ENCODE data around the gene KCNN1.
"Not testable (repeated sequence)": the region's sequence is repeated elsewhere in the genome, so short reads cannot be mapped to it uniquely, and the experiment has no call there.

Gene KCNN1

DNA sequence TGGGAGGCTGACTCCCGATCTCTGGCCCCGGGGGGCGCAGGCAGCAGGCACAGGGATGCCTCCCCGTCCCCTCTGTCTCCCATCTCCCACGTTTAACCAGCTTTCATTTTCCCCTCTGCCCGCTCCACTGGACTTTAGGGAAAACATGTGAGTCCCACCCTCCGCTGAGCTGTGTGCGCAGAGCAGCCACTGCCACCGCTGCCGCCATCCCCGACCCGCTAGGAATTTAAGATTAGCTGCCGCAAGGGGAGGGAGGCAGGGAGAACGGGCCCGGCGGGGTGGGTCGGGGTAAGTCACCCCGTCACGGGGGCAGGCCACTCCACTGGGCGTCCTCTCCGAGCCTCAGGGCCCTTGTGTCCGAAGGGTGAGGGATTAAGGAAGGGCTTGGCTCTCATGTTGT is 15.5 kb downstream of the KCNN1 start:
- Histone ChIP-seq H3K9ac (ENCODE audit: low read length in 5 of 5) (no peak overlapping the region), H3K4me1 (ENCODE audit: control insufficient read depth in 5 of 5, insufficient read depth in 5 of 5, low read length in 5 of 5) (peaks cover 0 to 3% (median 0%) of the 10 kb centered on the region in 5 donors), H3K27me3 (ENCODE audit: control insufficient read depth in 5 of 5, insufficient read depth in 4 of 5, low read length in 5 of 5) (peaks cover 3 to 19% (median 9%) of the 10 kb centered on the region in 5 donors), H3K9me3 (ENCODE audit: control insufficient read depth in 5 of 5, low read length in 5 of 5) (no peaks in the 10 kb centered on the region), H3K4me3 (ENCODE audit: low read depth in 1 of 5, low read length in 5 of 5) (no peak overlapping the region), H3K27ac (ENCODE audit: low read depth, low read length) (no peak overlapping the region), H3K36me3 (ENCODE audit: control insufficient read depth in 5 of 5, insufficient read depth in 5 of 5, low read length in 5 of 5) (no peaks in the 10 kb centered on the region)

DNA sequence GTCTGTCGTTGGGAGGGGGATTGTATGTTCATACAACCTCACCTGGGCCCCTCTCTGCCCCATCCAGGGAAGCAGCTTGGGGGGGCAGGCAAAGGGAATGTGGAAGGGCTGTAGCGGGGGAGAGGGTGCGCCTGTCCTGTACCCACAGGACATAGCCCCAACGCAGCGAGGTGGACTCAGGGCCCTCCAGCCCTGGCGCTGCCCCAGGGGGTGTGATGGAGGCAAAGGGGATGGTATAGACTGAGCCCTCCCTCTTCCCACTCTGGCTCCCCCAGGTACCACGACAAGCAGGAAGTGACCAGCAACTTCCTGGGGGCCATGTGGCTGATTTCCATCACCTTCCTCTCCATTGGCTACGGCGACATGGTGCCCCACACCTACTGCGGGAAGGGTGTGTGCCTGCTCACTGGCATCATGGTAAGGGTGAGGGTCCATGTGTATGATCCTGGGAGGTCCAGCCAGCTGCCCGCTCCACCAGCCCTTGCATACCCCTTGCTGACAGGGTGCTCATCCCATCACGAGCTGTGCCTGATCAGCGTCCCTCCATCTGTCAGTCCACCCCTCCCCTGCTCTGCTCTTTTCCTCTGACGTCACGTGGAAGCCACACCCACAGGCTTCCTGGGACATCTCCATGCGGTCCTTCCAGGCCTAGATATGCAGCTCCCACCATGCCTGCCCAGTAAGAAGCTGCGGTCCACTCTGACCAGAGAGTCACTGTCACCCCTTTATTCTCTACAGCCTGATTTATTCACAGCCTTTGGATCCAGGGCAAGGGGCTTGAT is 18.3 kb downstream of the KCNN1 start:
- H3K4me1 ChIP-seq (ENCODE audit: control insufficient read depth in 5 of 5, insufficient read depth in 5 of 5, low read length in 5 of 5), result peaks cover 0 to 2% (median 0%) of the 10 kb centered on the region in 5 donors
- no peaks in the 10 kb centered on the region for H3K36me3 ChIP-seq (ENCODE audit: control insufficient read depth in 5 of 5, insufficient read depth in 5 of 5, low read length in 5 of 5)
- no peak overlapping the region for H3K4me3 ChIP-seq (ENCODE audit: low read depth in 1 of 5, low read length in 5 of 5)
- H3K27me3 ChIP-seq (ENCODE audit: control insufficient read depth in 5 of 5, insufficient read depth in 4 of 5, low read length in 5 of 5), result peaks cover 3 to 19% (median 10%) of the 10 kb centered on the region in 5 donors
- H3K9ac ChIP-seq (ENCODE audit: low read length in 5 of 5), result no peak overlapping the region
- H3K27ac ChIP-seq (ENCODE audit: low read depth, low read length), result no peak overlapping the region
- H3K9me3 ChIP-seq (ENCODE audit: control insufficient read depth in 5 of 5, low read length in 5 of 5), result no peaks in the 10 kb centered on the region

GRCh38 chr19:17986569-17986968 is 19.7 kb downstream of the KCNN1 start:
- not testable (repeated sequence) for H3K9ac ChIP-seq (ENCODE audit: low read length in 5 of 5); H3K27ac ChIP-seq (ENCODE audit: low read depth, low read length); H3K4me1 ChIP-seq (ENCODE audit: control insufficient read depth in 5 of 5, insufficient read depth in 5 of 5, low read length in 5 of 5); H3K36me3 ChIP-seq (ENCODE audit: control insufficient read depth in 5 of 5, insufficient read depth in 5 of 5, low read length in 5 of 5); H3K9me3 ChIP-seq (ENCODE audit: control insufficient read depth in 5 of 5, low read length in 5 of 5); H3K4me3 ChIP-seq (ENCODE audit: low read depth in 1 of 5, low read length in 5 of 5)
- H3K27me3 ChIP-seq (ENCODE audit: control insufficient read depth in 5 of 5, insufficient read depth in 4 of 5, low read length in 5 of 5), result peaks cover 3 to 17% (median 10%) of the 10 kb centered on the region in 5 donors

- Histone ChIP-seq H3K4me3 (ENCODE audit: low read depth in 1 of 5, low read length in 5 of 5) (no peak overlapping the region), H3K27ac (ENCODE audit: low read depth, low read length) (no peak overlapping the region)
Measured at GRCh38 chr19:17988161-17988560, 21.3 kb downstream of the KCNN1 start.

DNA sequence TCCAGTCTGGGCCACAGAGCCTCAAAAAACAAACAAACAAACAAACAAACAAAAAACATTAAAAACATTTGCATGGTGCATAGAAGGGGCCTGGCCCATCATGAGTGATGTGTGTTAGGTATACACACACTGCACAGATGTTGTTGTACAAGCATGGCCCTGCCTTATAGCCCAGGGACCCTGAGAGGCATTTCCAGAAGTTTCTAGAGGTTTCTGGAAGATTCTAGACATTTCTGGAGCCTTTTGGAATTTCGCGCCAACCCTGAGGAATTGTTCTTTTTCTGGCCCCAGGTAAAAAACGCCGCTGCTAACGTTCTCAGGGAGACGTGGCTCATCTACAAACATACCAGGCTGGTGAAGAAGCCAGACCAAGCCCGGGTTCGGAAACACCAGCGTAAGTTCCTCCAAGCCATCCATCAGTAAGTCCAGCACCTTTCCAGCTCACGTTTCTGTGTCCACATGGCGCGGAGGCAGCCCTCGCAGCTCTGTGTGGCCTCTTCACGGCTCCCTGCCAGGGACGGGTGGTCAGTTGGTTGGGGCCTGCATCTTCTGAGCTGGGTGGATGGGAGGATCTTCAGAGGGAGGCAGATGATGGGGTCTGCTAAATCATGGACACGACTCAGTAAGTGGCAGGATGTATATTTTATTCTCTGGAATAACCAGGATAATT is 22.7 kb downstream of the KCNN1 start:
- peaks cover 0 to 12% (median 7%) of the 10 kb centered on the region in 5 donors for H3K27me3 ChIP-seq (ENCODE audit: control insufficient read depth in 5 of 5, insufficient read depth in 4 of 5, low read length in 5 of 5)
- H3K4me3 ChIP-seq (ENCODE audit: low read depth in 1 of 5, low read length in 5 of 5), result no peak overlapping the region
- no peaks in the 10 kb centered on the region for H3K9me3 ChIP-seq (ENCODE audit: control insufficient read depth in 5 of 5, low read length in 5 of 5)
- H3K9ac ChIP-seq (ENCODE audit: low read length in 5 of 5), result no peak overlapping the region
- no peak overlapping the region for H3K27ac ChIP-seq (ENCODE audit: low read depth, low read length)
- no peaks in the 10 kb centered on the region for H3K36me3 ChIP-seq (ENCODE audit: control insufficient read depth in 5 of 5, insufficient read depth in 5 of 5, low read length in 5 of 5)
- H3K4me1 ChIP-seq (ENCODE audit: control insufficient read depth in 5 of 5, insufficient read depth in 5 of 5, low read length in 5 of 5), result no peaks in the 10 kb centered on the region

More at GRCh38 chr19:17988161-17988560, 21.3 kb downstream of the KCNN1 start:
- H3K36me3 ChIP-seq (ENCODE audit: control insufficient read depth in 5 of 5, insufficient read depth in 5 of 5, low read length in 5 of 5), result no peaks in the 10 kb centered on the region
- H3K9ac ChIP-seq (ENCODE audit: low read length in 5 of 5), result no peak overlapping the region
- peaks cover 3 to 15% (median 7%) of the 10 kb centered on the region in 5 donors for H3K27me3 ChIP-seq (ENCODE audit: control insufficient read depth in 5 of 5, insufficient read depth in 4 of 5, low read length in 5 of 5)
- no peaks in the 10 kb centered on the region for H3K9me3 ChIP-seq (ENCODE audit: control insufficient read depth in 5 of 5, low read length in 5 of 5)
- no peaks in the 10 kb centered on the region for H3K4me1 ChIP-seq (ENCODE audit: control insufficient read depth in 5 of 5, insufficient read depth in 5 of 5, low read length in 5 of 5)

DNA sequence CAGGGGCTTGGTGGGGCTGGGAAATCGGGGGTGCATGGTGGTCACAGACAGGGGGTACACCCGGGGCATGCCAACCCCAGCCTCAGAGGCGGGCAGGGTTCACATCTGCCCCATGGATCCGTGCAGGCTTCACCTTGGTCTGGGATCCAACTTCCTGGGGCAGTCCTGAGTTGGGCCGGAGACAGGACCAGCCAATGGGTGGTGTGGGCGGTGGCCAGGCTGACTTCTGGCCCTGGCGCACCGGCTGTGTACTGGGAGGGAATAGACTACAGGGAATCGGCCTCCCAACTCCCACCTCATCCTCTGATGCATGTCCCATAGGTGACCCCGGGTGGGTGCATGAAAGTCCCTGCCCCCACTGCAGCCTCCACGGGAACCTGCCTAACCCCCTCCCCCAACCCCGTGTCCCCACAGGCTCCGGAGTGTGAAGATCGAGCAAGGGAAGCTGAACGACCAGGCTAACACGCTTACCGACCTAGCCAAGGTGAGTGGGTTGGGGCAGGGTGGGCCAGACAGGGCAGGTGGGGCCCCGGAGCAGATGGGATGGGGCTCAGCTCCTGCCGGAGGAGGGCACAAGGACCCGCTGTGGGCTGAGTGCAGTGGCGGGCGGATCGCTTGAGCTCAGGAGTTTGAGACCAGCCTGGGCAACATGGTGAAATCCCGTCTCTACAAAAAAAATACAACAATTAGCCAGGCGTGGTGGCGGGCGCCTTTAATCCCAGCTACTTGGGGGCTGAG is 26.3 kb downstream of the KCNN1 start:
- Histone ChIP-seq H3K4me3 (ENCODE audit: low read depth in 1 of 5, low read length in 5 of 5) (no peak overlapping the region), H3K9me3 (ENCODE audit: control insufficient read depth in 5 of 5, low read length in 5 of 5) (no peaks in the 10 kb centered on the region), H3K36me3 (ENCODE audit: control insufficient read depth in 5 of 5, insufficient read depth in 5 of 5, low read length in 5 of 5) (no peaks in the 10 kb centered on the region), H3K9ac (ENCODE audit: low read length in 5 of 5) (no peak overlapping the region), H3K4me1 (ENCODE audit: control insufficient read depth in 5 of 5, insufficient read depth in 5 of 5, low read length in 5 of 5) (no peaks in the 10 kb centered on the region), H3K27ac (ENCODE audit: low read depth, low read length) (no peak overlapping the region), H3K27me3 (ENCODE audit: control insufficient read depth in 5 of 5, insufficient read depth in 4 of 5, low read length in 5 of 5) (peaks cover 0 to 2% (median 0%) of the 10 kb centered on the region in 5 donors)

DNA sequence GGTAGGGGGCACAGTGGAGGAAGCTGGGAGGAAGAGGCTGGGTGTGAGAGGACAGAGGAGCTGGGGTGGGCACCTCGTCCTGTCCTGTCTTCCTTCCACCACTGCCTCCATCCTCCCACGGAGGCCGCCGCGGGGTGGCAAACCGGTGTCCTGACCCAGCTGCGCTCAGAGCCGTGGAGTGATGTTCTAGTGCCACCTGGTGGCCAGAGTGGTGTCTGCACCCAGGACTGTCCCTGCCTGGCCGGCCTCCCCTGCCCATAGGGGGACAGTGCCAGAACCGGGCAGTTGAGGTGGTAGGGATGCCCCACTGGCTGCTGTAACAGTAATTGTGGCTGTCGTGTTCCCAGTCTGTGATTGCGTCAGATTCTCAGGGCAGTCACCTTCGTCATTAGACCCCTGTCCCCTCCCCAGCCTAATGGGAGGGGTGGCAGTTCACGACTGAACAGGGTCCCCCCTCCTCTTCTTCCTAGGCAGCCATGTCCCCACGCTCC is 30.0 kb downstream of the KCNN1 start:
- Histone ChIP-seq H3K9me3 (ENCODE audit: control insufficient read depth in 5 of 5, low read length in 5 of 5) (no peaks in the 10 kb centered on the region), H3K9ac (ENCODE audit: low read length in 5 of 5) (no peak overlapping the region), H3K27me3 (ENCODE audit: control insufficient read depth in 5 of 5, insufficient read depth in 4 of 5, low read length in 5 of 5) (peaks cover 0 to 4% (median 0%) of the 10 kb centered on the region in 5 donors), H3K4me3 (ENCODE audit: low read depth in 1 of 5, low read length in 5 of 5) (no peak overlapping the region), H3K36me3 (ENCODE audit: control insufficient read depth in 5 of 5, insufficient read depth in 5 of 5, low read length in 5 of 5) (no peaks in the 10 kb centered on the region), H3K4me1 (ENCODE audit: control insufficient read depth in 5 of 5, insufficient read depth in 5 of 5, low read length in 5 of 5) (peaks cover 0 to 16% (median 6%) of the 10 kb centered on the region in 5 donors), H3K27ac (ENCODE audit: low read depth, low read length) (no peak overlapping the region)

GRCh38 chr19:17997969-17998826 is 31.3 kb downstream of the KCNN1 start:
- Histone ChIP-seq H3K9me3 (ENCODE audit: control insufficient read depth in 5 of 5, low read length in 5 of 5) (no peaks in the 10 kb centered on the region), H3K36me3 (ENCODE audit: control insufficient read depth in 5 of 5, insufficient read depth in 5 of 5, low read length in 5 of 5) (no peaks in the 10 kb centered on the region), H3K27ac (ENCODE audit: low read depth, low read length) (no peak overlapping the region), H3K27me3 (ENCODE audit: control insufficient read depth in 5 of 5, insufficient read depth in 4 of 5, low read length in 5 of 5) (peaks cover 0 to 2% (median 0%) of the 10 kb centered on the region in 5 donors), H3K4me3 (ENCODE audit: low read depth in 1 of 5, low read length in 5 of 5) (no peak overlapping the region), H3K4me1 (ENCODE audit: control insufficient read depth in 5 of 5, insufficient read depth in 5 of 5, low read length in 5 of 5) (peaks cover 0 to 28% (median 16%) of the 10 kb centered on the region in 5 donors), H3K9ac (ENCODE audit: low read length in 5 of 5) (no peak overlapping the region)

DNA sequence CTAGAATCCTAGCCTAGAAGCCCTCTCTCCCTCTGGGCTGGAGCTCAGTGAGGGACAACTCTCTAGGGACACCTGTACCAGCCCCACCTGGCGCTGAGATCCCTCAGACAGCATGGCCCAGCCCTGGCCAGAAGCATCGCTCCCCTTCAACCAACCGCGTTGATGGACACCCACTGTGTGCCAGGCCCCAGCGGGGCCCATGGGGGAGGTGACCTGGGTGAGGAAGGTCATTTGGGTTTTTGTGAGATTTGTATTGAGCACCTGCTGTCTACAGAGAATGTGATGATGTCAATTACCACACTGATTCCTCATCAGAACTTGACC is 31.9 kb downstream of the KCNN1 start:
- H3K4me1 ChIP-seq (ENCODE audit: control insufficient read depth in 5 of 5, insufficient read depth in 5 of 5, low read length in 5 of 5), result peaks cover 0 to 29% (median 17%) of the 10 kb centered on the region in 5 donors
- H3K4me3 ChIP-seq (ENCODE audit: low read depth in 1 of 5, low read length in 5 of 5), result no peak overlapping the region
- H3K9ac ChIP-seq (ENCODE audit: low read length in 5 of 5), result no peak overlapping the region
- H3K27me3 ChIP-seq (ENCODE audit: control insufficient read depth in 5 of 5, insufficient read depth in 4 of 5, low read length in 5 of 5), result peaks cover 0 to 2% (median 0%) of the 10 kb centered on the region in 5 donors
- H3K36me3 ChIP-seq (ENCODE audit: control insufficient read depth in 5 of 5, insufficient read depth in 5 of 5, low read length in 5 of 5), result no peaks in the 10 kb centered on the region
- H3K27ac ChIP-seq (ENCODE audit: low read depth, low read length), result no peak overlapping the region
- H3K9me3 ChIP-seq (ENCODE audit: control insufficient read depth in 5 of 5, low read length in 5 of 5), result no peaks in the 10 kb centered on the region

Measured in subcutaneous abdominal adipose tissue (tissue), 5 donors.